ENCODE data around the gene CDH23.

The CDH23 gene

GRCh38 chr10:71600849-71601248 is 204.1 kb downstream of the CDH23 start:
- Histone ChIP-seq H3K4me3 (ENCODE audit: low read depth, low read length) (no peak overlapping the region), H3K4me1 (ENCODE audit: control insufficient read depth, insufficient read depth, low read length) (peaks cover 5% of the 10 kb centered on the region), H3K36me3 (ENCODE audit: control insufficient read depth, insufficient read depth, low read length) (no peaks in the 10 kb centered on the region), H3K9ac (ENCODE audit: low read length) (no peak overlapping the region), H3K27ac (ENCODE audit: low read depth, low read length) (no peak overlapping the region), H3K9me3 (ENCODE audit: control insufficient read depth, insufficient read depth, low read depth, low read length) (no peaks in the 10 kb centered on the region), H3K27me3 (ENCODE audit: control insufficient read depth, insufficient read depth, low read length) (no peaks in the 10 kb centered on the region)

- no peaks in the 10 kb centered on the region for H3K9me3 ChIP-seq (ENCODE audit: control insufficient read depth, insufficient read depth, low read depth, low read length)
Observed at GRCh38 chr10:71601273-71601672, 204.6 kb downstream of the CDH23 start.

GRCh38 chr10:71603150-71603549 is 206.4 kb downstream of the CDH23 start:
- H3K27me3 ChIP-seq (ENCODE audit: control insufficient read depth, insufficient read depth, low read length) = no peaks in the 10 kb centered on the region
- no peaks in the 10 kb centered on the region for H3K36me3 ChIP-seq (ENCODE audit: control insufficient read depth, insufficient read depth, low read length)
- no peak overlapping the region for H3K9ac ChIP-seq (ENCODE audit: low read length)
- H3K4me3 ChIP-seq (ENCODE audit: low read depth, low read length) = no peak overlapping the region
- H3K9me3 ChIP-seq (ENCODE audit: control insufficient read depth, insufficient read depth, low read depth, low read length) = no peaks in the 10 kb centered on the region
- H3K27ac ChIP-seq (ENCODE audit: low read depth, low read length) = no peak overlapping the region
- peaks cover 4% of the 10 kb centered on the region for H3K4me1 ChIP-seq (ENCODE audit: control insufficient read depth, insufficient read depth, low read length)

More at GRCh38 chr10:71601273-71601672, 204.6 kb downstream of the CDH23 start:
- H3K4me3 ChIP-seq (ENCODE audit: low read depth, low read length) = no peak overlapping the region
- no peak overlapping the region for H3K9ac ChIP-seq (ENCODE audit: low read length)
- peaks cover 5% of the 10 kb centered on the region for H3K4me1 ChIP-seq (ENCODE audit: control insufficient read depth, insufficient read depth, low read length)
- H3K36me3 ChIP-seq (ENCODE audit: control insufficient read depth, insufficient read depth, low read length) = no peaks in the 10 kb centered on the region
- no peaks in the 10 kb centered on the region for H3K27me3 ChIP-seq (ENCODE audit: control insufficient read depth, insufficient read depth, low read length)
- no peak overlapping the region for H3K27ac ChIP-seq (ENCODE audit: low read depth, low read length)

- no peaks in the 10 kb centered on the region for H3K9me3 ChIP-seq (ENCODE audit: control insufficient read depth, insufficient read depth, low read depth, low read length)
- no peak overlapping the region for H3K4me3 ChIP-seq (ENCODE audit: low read depth, low read length)
- H3K27me3 ChIP-seq (ENCODE audit: control insufficient read depth, insufficient read depth, low read length) = no peaks in the 10 kb centered on the region
- peaks cover 8% of the 10 kb centered on the region for H3K4me1 ChIP-seq (ENCODE audit: control insufficient read depth, insufficient read depth, low read length)
- H3K36me3 ChIP-seq (ENCODE audit: control insufficient read depth, insufficient read depth, low read length) = no peaks in the 10 kb centered on the region
- no peak overlapping the region for H3K27ac ChIP-seq (ENCODE audit: low read depth, low read length)
- H3K9ac ChIP-seq (ENCODE audit: low read length) = no peak overlapping the region
Observed at GRCh38 chr10:71603754-71604153, 207.0 kb downstream of the CDH23 start.

GRCh38 chr10:71604324-71605018 is 207.8 kb downstream of the CDH23 start:
- no peaks in the 10 kb centered on the region for H3K9me3 ChIP-seq (ENCODE audit: control insufficient read depth, insufficient read depth, low read depth, low read length)
- H3K27me3 ChIP-seq (ENCODE audit: control insufficient read depth, insufficient read depth, low read length) = no peaks in the 10 kb centered on the region
- peaks cover 12% of the 10 kb centered on the region for H3K4me1 ChIP-seq (ENCODE audit: control insufficient read depth, insufficient read depth, low read length)
- no peaks in the 10 kb centered on the region for H3K36me3 ChIP-seq (ENCODE audit: control insufficient read depth, insufficient read depth, low read length)
- H3K4me3 ChIP-seq (ENCODE audit: low read depth, low read length) = no peak overlapping the region
- no peak overlapping the region for H3K27ac ChIP-seq (ENCODE audit: low read depth, low read length)
- H3K9ac ChIP-seq (ENCODE audit: low read length) = no peak overlapping the region

GRCh38 chr10:71605263-71605962 is 208.7 kb downstream of the CDH23 start:
- Histone ChIP-seq H3K27me3 (ENCODE audit: control insufficient read depth, insufficient read depth, low read length) (no peaks in the 10 kb centered on the region), H3K36me3 (ENCODE audit: control insufficient read depth, insufficient read depth, low read length) (no peaks in the 10 kb centered on the region), H3K9me3 (ENCODE audit: control insufficient read depth, insufficient read depth, low read depth, low read length) (no peaks in the 10 kb centered on the region), H3K27ac (ENCODE audit: low read depth, low read length) (no peak overlapping the region), H3K4me1 (ENCODE audit: control insufficient read depth, insufficient read depth, low read length) (peaks cover 17% of the 10 kb centered on the region), H3K9ac (ENCODE audit: low read length) (no peak overlapping the region), H3K4me3 (ENCODE audit: low read depth, low read length) (no peak overlapping the region)

- H3K4me1 ChIP-seq (ENCODE audit: control insufficient read depth, insufficient read depth, low read length) = peaks cover 19% of the 10 kb centered on the region
- no peaks in the 10 kb centered on the region for H3K9me3 ChIP-seq (ENCODE audit: control insufficient read depth, insufficient read depth, low read depth, low read length)
- no peaks in the 10 kb centered on the region for H3K36me3 ChIP-seq (ENCODE audit: control insufficient read depth, insufficient read depth, low read length)
- no peak overlapping the region for H3K27ac ChIP-seq (ENCODE audit: low read depth, low read length)
- H3K9ac ChIP-seq (ENCODE audit: low read length) = no peak overlapping the region
- H3K27me3 ChIP-seq (ENCODE audit: control insufficient read depth, insufficient read depth, low read length) = no peaks in the 10 kb centered on the region
- no peak overlapping the region for H3K4me3 ChIP-seq (ENCODE audit: low read depth, low read length)
Observed at GRCh38 chr10:71606257-71607081, 209.7 kb downstream of the CDH23 start.

GRCh38 chr10:71607082-71607443 is 210.3 kb downstream of the CDH23 start:
- H3K27me3 ChIP-seq (ENCODE audit: control insufficient read depth, insufficient read depth, low read length) = no peaks in the 10 kb centered on the region
- peaks cover 19% of the 10 kb centered on the region for H3K4me1 ChIP-seq (ENCODE audit: control insufficient read depth, insufficient read depth, low read length)
- no peak overlapping the region for H3K9ac ChIP-seq (ENCODE audit: low read length)
- H3K9me3 ChIP-seq (ENCODE audit: control insufficient read depth, insufficient read depth, low read depth, low read length) = no peaks in the 10 kb centered on the region
- H3K27ac ChIP-seq (ENCODE audit: low read depth, low read length) = no peak overlapping the region
- no peak overlapping the region for H3K4me3 ChIP-seq (ENCODE audit: low read depth, low read length)
- no peaks in the 10 kb centered on the region for H3K36me3 ChIP-seq (ENCODE audit: control insufficient read depth, insufficient read depth, low read length)

- H3K4me1 ChIP-seq (ENCODE audit: control insufficient read depth, insufficient read depth, low read length) = peaks cover 25% of the 10 kb centered on the region
- H3K4me3 ChIP-seq (ENCODE audit: low read depth, low read length) = no peak overlapping the region
- H3K27ac ChIP-seq (ENCODE audit: low read depth, low read length) = no peak overlapping the region
- H3K36me3 ChIP-seq (ENCODE audit: control insufficient read depth, insufficient read depth, low read length) = no peaks in the 10 kb centered on the region
- H3K27me3 ChIP-seq (ENCODE audit: control insufficient read depth, insufficient read depth, low read length) = no peaks in the 10 kb centered on the region
- H3K9ac ChIP-seq (ENCODE audit: low read length) = no peak overlapping the region
- no peaks in the 10 kb centered on the region for H3K9me3 ChIP-seq (ENCODE audit: control insufficient read depth, insufficient read depth, low read depth, low read length)
Observed at GRCh38 chr10:71608819-71609768, 212.4 kb downstream of the CDH23 start.

GRCh38 chr10:71610651-71611050 is 213.9 kb downstream of the CDH23 start:
- no peaks in the 10 kb centered on the region for H3K9me3 ChIP-seq (ENCODE audit: control insufficient read depth, insufficient read depth, low read depth, low read length)
- H3K27me3 ChIP-seq (ENCODE audit: control insufficient read depth, insufficient read depth, low read length) = no peaks in the 10 kb centered on the region
- no peaks in the 10 kb centered on the region for H3K36me3 ChIP-seq (ENCODE audit: control insufficient read depth, insufficient read depth, low read length)
- H3K4me3 ChIP-seq (ENCODE audit: low read depth, low read length) = no peak overlapping the region
- H3K9ac ChIP-seq (ENCODE audit: low read length) = no peak overlapping the region
- H3K4me1 ChIP-seq (ENCODE audit: control insufficient read depth, insufficient read depth, low read length) = peaks cover 26% of the 10 kb centered on the region
- H3K27ac ChIP-seq (ENCODE audit: low read depth, low read length) = no peak overlapping the region
